ENCODE data around the gene OS9.
A peak's percentile ranks its signal among the peaks of the same experiment; 100 is the strongest.

OS9 gene

DNA sequence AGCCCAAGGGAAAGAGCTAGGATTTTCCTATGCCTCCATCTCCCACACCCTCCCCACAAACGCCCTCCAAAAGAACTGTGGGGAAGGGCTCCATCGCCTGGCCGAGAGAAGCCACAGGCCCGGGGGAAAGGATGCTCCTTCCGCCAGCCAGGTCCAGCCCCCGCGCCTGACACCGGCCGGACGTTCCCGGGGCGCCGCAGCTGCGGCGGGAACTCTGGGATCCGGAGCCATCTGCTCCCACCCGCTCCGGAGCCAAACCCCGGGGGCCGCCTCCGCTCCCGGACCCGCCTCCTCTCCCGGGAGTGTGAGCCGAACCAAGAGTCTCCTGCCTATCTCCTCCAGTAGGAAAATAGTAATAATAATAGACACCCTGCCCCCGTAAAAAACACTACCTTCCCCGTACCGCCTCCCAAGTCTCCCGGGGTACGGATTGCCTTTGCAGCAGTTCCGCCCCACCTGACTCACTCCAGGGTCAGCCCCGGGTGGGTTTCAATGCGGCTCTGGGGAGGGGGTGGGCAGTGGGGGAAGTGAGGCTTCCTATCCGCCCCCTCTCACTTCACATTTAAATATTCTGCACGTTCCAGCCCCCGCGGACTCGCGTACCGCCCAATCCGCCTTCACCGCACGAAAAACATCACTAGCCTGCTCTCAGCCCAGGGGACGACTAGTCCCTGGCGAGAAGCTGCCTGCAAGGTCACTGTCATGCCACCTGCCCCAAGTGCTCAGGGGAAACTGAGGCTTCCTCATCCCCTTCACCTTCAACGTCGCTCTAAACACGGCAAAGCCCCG lies 42.2 kb downstream of the OS9 start:
- no peak for DNase-seq (ENCODE audit: low read depth in 3 of 3)

- DNase-seq (ENCODE audit: low read depth in 3 of 3), result no peak
These were observed 43.0 kb downstream of the OS9 start for GRCh38 chr12:57736741-57737466.

GRCh38 chr12:57737467-57738460 lies 43.8 kb downstream of the OS9 start:
- no peak for DNase-seq (ENCODE audit: low read depth in 3 of 3)

- DNase-seq (ENCODE audit: low read depth in 3 of 3), result no peak
These were observed 44.8 kb downstream of the OS9 start, which contains the start of gene AGAP2 for GRCh38 chr12:57738661-57739237. TSS of gene AGAP2 (minus strand) at chr12:57738742. CDS start at chr12:57738246, 496 bp downstream.

GRCh38 chr12:57739387-57739786 lies 45.5 kb downstream of the OS9 start:
- DNase-seq (ENCODE audit: low read depth in 3 of 3), result no peak

DNA sequence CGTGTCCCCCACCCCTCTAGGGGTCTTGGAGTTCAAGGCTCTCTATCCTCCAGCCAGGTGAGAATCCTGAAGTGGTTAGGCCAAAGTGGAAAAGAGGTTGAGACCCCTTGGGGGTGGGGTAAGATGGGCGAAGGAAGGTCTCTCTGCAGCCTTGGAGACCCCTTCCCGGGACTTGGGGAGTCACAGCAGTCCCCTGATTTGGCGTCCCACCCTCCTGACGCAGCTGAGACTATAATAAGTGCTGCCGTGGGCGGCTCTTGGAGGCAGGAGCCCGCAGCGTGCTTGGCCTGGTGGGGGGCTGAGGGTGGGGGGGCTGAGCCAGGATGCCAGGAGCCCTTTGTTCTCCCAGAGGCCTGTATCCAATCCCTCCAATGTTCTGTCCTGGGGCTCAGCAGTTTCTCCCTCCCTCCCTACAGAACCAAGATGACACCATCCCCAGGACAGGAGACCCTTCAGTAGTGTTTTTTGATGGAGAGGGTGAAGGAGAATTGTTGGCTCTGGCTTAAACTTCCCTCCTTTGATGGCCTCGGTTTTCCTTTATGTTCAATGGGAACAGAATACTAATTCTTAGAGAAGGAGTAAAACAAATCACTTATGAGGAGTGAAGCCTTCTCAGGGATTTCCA lies 46.1 kb downstream of the OS9 start:
- no peak for DNase-seq (ENCODE audit: low read depth in 3 of 3)

DNA sequence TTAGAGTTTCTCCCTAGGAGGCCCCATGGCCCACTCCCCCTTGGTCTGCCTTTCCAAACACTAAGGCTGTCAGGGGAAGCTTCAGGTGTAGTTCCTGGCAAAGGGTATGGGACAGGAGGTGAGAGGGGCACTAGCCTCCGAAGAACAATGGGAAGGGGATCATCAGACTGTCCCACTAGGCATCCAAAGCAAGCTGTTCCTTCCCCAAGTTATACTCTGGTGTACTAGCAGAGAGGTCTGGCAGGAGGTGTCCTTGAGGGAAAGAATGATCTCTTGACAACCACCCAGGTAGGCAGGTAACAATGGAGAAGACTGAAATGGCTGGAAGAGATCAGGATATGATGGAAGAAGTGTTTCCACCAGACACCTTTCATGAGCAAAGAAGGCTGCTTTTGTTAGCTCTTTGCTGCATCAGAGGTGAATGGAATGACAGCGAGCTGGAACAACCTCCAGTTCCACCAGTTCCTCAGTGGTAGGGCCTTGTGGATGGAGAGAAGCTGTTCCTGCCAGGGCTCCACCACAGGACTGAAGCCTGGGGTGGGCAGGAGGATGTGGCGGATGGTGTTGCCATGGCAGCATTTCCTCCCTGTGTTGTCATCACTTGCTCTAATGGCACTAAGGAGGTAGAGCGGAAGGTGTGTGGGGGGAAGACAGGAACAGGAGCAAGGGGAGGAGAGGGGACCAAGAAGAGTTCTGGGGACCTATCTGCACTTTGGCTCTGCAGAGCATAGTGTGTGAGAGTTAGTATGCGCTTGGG lies 46.9 kb downstream of the OS9 start:
- peak in 1 of 3 experiments; percentile 75 for DNase-seq (ENCODE audit: low read depth in 3 of 3)

GRCh38 chr12:57741413-57741789 lies 47.5 kb downstream of the OS9 start:
- no peak for DNase-seq (ENCODE audit: low read depth in 3 of 3)

DNA sequence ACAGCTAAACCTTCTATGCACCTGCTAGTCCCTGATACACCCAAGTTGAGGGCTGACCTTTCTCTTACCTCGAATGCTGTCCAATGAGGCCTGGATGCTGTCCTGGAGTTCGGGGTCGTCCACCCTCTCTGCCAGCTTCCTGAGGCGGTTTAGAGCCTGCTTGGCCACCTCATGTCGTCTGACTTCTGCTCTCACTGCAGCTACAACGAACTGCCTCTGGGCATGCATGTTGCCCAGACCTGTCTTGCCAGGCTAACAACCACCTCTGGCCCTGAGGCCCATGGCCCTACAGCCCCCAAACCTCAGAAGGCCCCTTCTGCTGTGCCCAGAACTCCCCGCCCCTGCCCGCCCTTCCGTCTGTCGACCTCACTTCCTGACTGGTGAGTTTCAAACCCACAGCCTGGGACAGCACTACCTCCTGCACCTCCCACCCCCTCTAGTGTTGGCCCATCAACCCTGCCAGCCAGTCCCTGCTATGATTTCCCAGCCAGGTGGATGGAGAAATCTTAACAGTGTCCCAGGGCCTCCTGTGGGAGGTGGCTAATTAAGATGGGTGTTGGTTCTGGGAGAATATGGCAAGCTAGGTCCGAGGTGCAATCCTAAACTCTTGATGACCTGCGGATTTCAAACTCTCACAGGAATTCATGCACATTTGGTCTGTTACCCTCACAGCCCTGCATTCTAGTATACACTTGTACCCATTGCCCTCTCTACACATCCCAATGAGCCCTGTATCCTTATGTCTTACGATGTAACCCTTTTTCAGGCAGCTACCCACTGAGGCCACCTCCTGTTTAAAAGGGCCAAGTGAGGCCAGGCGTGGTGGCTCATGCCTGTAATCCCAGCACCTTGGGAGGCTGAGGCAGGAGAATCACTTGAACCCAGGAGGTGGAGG lies 48.2 kb downstream of the OS9 start:
- peak; percentile 59 to 82 (median 62) for DNase-seq (ENCODE audit: low read depth in 3 of 3)

- no peak for DNase-seq (ENCODE audit: low read depth in 3 of 3)
These were observed 49.8 kb downstream of the OS9 start for GRCh38 chr12:57743769-57744168.

GRCh38 chr12:57744194-57744776 lies 50.4 kb downstream of the OS9 start:
- peak in 2 of 3 experiments; percentile 58 to 73 for DNase-seq (ENCODE audit: low read depth in 3 of 3)

DNA sequence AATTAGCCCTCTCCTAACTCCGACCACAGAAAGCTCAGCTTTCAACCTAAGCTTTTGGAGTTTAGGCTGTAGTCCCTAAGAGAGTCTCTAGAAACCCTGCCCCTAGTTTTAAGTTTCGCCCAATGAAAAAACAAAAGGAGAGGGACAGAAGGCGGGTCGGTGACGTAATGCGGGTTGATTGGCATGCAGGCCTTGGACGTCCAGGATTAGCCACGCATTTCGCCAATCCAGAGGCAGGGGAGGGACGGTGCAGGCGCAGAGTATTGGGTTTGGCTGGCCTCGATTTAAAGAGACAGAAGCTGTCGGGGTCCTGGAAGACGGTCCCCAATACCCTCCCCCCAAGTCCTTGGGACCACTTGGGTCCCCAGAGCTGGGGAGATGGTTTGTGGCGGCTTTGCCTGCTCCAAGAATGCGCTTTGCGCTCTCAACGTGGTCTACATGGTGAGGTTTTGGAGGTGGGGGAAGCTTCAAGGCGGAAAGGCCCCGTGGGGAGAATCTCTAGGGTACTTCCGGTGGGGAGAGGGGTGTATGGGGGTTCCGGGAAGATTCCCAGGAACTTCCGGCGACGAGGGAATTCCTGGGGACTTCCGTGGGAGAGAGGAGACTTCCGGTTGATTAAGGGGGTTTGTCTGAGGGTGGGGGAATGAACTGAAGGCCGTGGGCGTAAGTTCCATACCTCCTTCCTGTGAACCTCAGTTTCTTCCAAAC lies 51.0 kb downstream of the OS9 start, which contains the start of gene TSPAN31:
Gene TSPAN31 (plus strand): TSS at position 263 of the 708 bp plus-strand sequence. CDS start 116 bp downstream, at position 379.
- peak; percentile 90 to 95 (median 92) for DNase-seq (ENCODE audit: low read depth in 3 of 3)

GRCh38 chr12:57745485-57745881 lies 51.6 kb downstream of the OS9 start:
- no peak for DNase-seq (ENCODE audit: low read depth in 3 of 3)

GRCh38 chr12:57746025-57746424 lies 52.1 kb downstream of the OS9 start:
- no peak for DNase-seq (ENCODE audit: low read depth in 3 of 3)

DNA sequence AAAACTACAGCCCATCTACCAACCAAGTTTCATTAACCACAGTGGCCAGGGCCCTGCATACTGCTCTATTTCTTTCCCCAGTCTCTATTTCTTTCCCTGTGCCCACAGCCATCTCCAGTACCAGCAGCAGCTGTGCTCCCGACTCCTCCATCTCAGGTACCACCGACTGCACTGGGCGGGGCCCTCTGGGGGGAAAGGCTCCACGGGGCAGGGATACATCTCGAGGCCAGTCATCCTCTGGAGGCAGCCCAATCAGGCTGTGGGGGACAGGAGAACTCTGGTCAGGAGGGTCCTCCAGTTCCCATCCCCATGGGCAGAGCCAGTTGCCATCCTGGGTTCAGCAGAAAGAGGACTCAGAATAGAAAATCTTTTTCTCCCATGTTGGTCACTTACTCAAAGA lies 55.1 kb downstream of the OS9 start:
- DNase-seq (ENCODE audit: low read depth in 3 of 3), result no peak

DNA sequence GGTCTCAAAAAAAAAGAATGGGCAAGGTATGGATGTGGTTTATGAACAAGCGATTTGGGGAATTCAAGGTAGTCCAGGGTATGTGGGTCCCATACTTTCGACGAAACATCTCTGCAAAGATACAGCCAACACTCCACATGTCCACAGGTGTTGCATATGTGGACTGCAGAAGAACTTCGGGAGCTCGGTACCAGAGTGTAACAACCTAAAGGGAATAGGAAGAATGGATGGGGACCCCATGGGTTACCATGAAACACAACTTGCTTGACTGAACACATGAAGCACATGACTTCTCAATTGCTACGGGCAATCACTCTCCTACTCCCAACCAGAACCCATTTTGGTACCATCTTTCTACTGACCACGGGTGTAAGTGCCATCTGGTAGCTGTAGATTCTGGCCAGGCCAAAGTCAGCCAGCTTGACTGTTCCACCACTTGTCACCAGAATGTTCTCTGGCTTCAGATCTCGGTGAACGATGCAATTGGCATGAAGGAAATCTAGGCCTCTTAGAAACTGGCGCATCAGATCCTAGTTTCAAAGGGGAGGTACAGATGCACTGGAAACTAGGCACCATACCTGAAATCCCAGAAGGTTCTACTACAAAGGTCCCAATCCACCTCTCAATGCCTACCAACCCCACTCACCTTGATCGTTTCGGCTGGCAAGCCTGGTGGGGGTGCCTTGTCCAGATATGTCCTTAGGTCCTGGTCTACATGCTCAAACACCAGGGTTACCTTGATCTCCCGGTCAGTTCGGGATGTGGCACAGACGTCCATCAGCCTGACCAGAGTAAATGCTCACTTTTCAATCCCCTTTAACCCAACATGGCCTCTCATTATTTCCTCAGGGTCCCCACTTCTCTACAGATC lies 56.9 kb downstream of the OS9 start:
- no peak for DNase-seq (ENCODE audit: low read depth in 3 of 3)

GRCh38 chr12:57751432-57751787 lies 57.5 kb downstream of the OS9 start:
- no peak for DNase-seq (ENCODE audit: low read depth in 3 of 3)

Data from stimulated activated CD4-positive, alpha-beta T cell treated with anti-CD3 and anti-CD28 coated beads, TNF-alpha, amount 100 ng/mL, for 24 hours (primary cell).